GM19438 (cell line): ENCODE results near the gene TRIM2.
"Not testable (repeated sequence)": the region's sequence is repeated elsewhere in the genome, so short reads cannot be mapped to it uniquely, and the experiment has no call there.

Source experiments
- ATAC-seq: cut with Tn5 transposase; IDR thresholded peaks from one replicate; pipeline ENCODE4 v1.9.1; 2021; ENCODE audit warnings: low read depth; ENCODE audit not compliant: unreplicated experiment

TRIM2 gene

GRCh38 chr4:153186046-153186728 is 18.1 kb upstream of the TRIM2 start:
- ATAC-seq: no peak

GRCh38 chr4:153189016-153189801 is 15.0 kb upstream of the TRIM2 start:
- peak; percentile 66 for ATAC-seq

GRCh38 chr4:153191795-153192363 is 12.4 kb upstream of the TRIM2 start:
- ATAC-seq: no peak

- ATAC-seq: no peak
Measured at GRCh38 chr4:153197301-153197700, 6.9 kb upstream of the TRIM2 start.

DNA sequence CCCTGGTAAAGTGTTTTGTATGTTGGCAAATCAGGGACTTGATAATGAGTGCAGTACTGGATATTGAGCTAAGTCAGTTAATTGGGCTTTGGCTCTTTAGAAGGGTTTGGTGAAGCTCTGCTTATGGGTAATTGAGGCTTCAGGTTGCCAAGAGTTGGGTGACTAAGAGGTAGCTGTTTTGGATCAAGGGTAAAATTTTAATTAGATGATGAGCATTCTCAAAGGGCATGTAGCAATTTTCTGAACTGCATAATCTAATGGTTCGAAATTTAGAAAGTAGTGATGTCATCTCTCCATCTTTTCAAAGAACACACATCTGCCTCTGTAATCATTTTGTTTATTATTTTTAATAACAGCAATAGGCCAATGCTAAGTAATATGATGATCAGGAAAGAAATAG is 5.5 kb upstream of the TRIM2 start:
- ATAC-seq: no peak

GRCh38 chr4:153203746-153204145 is 497 bp upstream of the TRIM2 start:
- ATAC-seq: not testable (repeated sequence)

DNA sequence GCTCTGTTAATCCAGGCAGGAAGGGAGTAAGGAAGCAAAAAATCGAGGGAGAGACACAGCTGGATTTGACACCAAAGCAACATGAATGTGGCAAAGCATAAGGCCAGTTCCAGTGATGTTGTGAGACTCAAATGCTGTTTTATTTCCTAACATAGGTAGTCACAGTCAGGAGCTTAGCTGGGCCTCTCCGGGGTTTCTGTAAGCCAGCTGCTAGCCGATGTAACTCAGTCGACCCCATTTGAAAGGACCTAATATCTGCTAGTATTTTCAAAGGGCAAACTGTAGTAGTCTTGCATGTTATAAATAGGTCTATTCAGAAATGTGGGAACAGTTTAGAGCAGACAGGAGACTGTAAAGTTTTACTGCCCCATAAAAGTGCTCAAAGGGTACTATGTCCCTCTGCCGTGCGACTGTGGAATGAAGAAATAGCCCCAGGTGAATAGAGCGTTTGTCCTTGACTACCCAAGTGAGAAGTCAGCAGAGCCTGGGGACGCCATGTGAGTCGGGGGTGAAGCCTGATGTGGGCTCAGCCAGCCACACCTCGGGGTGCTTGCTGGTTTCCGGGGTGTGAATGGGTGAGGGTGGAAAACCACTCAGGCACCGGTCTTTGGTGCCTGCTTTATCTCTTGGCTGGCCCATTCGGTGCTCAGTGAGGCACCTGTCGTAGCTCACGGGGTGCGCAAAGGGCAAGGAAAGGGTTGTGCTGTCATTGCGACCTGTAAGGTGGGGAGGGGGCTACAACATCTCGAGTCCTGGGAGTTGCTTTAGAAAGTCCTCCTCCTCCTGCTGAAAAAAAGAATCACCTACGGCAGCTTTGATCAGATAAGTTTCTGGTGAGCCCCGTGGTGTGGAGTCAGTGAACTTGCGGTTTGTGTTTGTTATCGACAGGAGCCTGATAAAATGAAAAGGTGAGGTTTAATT is 745 bp downstream of the TRIM2 start:
- peak; percentile 73 for ATAC-seq

DNA sequence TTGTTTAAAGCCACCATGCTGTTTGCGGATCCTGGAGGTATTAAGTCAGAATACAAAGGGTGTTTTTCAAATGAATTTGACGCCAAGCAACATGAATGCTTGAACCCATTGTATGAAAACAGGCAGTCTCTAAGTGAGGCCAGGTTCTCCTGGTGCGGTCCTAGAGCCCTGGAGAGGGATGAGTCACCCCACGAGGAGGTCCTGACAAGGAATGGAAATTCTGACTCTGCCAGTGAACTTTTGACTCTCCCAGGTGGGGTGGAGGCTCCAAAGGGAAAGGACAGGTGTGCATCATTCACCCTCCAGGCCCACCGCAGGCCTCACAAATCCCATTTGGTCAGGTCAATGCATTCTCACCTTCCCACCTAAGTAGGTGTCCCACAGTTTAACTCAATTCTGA is 1.5 kb downstream of the TRIM2 start:
- ATAC-seq: no peak

GRCh38 chr4:153206534-153206933 is 2.3 kb downstream of the TRIM2 start:
- ATAC-seq: no peak

- ATAC-seq: no peak
Measured at GRCh38 chr4:153207027-153207426, 2.8 kb downstream of the TRIM2 start.

DNA sequence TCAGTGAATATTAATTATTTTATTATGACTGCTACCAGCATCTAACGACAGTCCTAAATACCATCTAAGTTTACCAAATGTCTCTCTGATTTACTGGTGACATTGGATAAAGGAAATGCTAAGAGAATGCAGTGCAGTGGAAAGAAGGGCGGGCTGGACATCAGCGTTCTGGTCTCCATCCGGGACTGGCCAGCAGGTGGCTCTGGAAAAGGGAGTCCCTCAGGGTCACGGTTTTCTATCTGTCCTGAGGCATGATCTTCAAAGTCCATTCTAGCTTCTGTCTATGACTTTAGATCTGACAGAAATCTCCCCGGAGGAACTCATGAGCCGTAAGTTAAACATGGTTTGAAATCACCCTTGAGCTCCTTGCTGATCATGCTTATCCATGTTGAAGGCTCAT is 3.3 kb downstream of the TRIM2 start:
- no peak for ATAC-seq

DNA sequence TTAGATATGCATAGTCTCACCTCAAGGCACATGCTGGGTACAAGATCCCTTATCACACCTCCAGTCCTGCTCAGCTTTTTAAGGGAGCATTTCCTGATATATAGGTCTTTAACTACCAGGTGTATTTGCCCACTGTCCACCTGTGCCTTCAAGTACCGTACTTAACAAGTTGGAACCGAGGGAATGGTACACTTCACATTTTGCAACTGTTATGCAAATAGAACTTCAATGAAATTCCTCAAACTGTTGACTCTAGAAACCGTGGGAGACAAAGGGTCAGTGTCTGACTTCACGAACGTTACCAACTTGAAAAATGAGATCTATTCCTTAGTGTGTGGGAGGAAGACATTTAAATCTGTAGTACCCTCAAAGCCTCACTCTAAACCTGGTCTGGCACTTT is 5.2 kb downstream of the TRIM2 start:
- ATAC-seq: no peak

DNA sequence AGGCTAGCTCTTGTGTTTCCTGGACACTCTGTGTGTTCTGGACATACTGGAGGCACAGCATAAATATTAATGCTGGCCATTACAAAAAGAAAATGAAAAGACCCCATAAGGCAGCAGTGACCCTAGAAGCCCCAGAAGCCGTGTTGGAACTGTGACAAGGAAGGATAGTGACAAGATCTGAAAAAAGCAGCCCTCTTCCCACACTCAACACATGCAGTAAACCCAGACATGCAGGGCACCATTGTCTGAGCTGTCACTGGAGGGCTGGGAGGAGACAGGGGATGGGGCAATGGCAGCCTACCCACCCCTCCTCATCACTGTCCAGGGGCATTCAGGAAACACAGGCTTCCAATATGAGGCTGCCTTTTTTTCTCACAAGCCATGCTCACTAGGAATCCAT is 6.5 kb downstream of the TRIM2 start:
- ATAC-seq: no peak

GRCh38 chr4:153211986-153212728 is 7.9 kb downstream of the TRIM2 start:
- no peak for ATAC-seq

GRCh38 chr4:153212736-153213135 is 8.5 kb downstream of the TRIM2 start:
- ATAC-seq: no peak

GRCh38 chr4:153215921-153216320 is 11.7 kb downstream of the TRIM2 start:
- ATAC-seq: no peak

DNA sequence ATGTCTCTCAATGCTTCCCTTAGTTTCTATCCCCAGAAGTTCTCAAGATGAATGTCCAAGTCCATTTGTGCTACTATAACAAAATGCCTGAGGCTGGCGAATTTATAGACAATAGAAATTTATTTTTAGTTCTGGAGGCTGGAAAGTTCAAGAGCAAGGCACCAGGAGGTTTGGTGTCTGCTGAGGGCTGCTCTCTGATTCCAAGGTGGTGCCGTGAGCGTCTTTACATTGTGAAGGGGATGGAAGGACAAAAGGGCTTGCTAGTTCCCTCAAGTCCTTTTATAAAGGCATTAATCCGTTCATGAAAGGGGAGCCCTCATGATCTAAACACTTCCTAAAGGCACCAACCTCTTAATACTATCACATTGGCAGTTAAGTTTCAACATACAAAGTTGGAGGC is 12.3 kb downstream of the TRIM2 start:
- ATAC-seq: no peak

DNA sequence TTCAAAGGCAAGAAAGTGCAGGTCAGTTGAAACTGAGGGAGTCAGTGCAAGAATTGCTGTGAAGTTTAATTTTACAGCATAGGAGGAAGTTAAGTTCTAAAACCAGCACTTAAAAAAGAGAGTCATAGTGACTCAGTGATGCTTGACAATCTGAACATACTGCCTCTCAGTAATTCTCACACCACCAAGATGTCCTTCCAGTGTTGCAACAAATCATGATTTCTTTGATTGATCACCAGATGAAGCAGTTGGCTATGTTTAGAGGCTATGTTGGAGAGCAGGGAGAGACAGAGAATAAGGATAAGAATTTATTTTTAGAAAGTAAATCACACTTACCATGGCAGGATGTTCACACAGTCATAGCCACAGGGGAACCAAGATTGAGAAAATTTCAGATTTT is 13.2 kb downstream of the TRIM2 start:
- no peak for ATAC-seq

DNA sequence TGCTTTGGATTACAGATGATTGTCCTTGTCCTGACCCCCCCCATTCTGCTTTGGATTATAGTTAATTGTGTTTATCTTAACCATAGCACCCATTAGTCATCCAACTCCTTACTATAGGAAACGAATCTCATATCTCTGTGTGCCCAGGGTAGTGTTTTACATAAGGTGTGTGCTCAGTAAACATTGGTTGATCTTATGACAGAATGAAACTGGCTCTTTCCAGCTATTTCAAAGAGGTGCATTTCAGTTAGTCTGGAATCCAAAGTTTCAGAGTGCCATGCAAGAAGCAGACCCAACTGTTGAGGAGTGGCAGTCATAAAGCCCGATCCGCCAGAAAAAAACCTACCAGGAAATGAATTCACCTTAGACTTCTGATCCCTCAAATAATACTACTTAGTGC is 14.7 kb downstream of the TRIM2 start:
- no peak for ATAC-seq
